Measurements from ENCODE around the gene CBFB.

CBFB gene

DNA sequence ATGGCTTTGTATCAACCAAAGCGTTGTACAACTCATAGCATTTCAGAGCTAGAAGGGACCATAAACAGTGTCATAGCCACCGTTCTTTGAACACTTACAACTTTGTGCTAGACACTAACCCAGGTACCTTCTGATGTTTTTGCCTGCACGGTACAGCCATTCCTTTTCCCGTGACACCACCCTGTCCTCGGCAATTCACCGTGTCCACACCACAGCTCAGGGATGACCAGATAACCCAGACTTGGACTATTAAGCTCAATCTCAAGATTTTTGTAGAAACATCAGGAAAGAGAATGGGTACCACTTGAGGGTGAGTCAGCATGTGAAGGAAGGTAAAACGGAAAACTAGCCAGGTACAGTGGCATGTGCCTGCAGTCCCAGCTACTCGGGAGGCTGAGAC is 9.8 kb upstream of the CBFB start:
- in situ Hi-C loops (cut with HindIII; ENCODE audit: low pct_unique_long_range_greater_than_20kb, low sequenced_read_pairs) = no loop called here
- no peak for TF ChIP-seq JUND (IDR thresholded peaks at IDR 0.05; ENCODE audit: low read depth)
- DNase-seq (ENCODE audit: low read depth in 1 of 2, low spot score in 1 of 2) = no peak

DNA sequence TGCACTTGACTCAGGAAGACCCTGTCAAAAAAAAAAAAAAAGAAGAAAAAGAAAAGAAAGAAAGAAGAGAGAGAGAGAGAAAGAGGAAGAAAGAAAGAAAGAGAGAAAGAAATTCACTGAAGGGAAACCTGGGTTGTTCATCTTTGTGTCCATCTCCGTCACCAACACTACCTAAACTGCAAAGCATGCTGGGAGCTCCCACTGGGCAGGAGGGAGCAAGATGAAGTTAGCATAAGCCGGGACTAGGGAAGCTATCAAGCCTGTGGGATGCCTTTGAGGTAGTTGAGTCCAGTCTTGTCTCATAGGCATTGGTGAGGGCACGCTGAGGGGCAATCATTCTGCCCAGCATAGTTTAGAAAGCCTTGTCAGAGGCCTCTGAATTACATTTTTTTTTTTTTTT is 7.6 kb upstream of the CBFB start:
- no peak for DNase-seq (ENCODE audit: low read depth in 1 of 2, low spot score in 1 of 2)
- no peak for TF ChIP-seq JUND (IDR thresholded peaks at IDR 0.05; ENCODE audit: low read depth)
- in situ Hi-C loops (cut with HindIII; ENCODE audit: low pct_unique_long_range_greater_than_20kb, low sequenced_read_pairs) = no loop called here

DNA sequence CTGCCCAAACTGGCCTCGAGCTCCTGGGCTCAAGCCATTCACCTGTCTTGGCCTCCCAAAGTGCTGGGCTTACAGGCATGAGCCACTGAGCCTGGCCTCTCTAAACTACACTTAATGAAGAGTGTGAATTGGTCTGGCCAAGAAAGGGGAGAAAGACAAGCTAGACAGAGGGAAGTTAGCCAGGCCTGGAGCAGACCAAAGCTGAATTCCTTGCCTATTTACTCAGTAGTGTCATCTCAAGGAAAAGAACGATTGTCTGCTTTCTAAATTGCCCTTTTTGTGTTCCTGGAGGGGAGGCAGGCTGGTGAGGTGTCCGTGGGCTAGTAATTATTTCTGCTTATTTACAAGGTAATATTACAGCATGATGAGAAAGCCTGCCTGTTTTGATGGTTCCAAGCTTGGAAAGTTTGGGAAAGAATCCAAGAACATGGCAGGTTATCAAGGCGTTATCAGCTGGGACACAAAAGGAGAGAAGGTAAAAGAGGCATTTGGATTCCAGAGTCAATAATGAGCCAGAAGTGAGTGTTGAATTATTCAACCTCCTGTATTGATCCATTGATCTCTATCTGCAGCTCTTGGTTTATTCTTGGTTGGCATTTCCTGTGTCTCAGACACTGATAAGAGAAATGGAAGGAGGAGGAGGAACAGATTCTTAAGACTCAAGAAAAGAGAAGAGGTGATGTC is 6.3 kb upstream of the CBFB start:
- DNase-seq (ENCODE audit: low read depth in 1 of 2, low spot score in 1 of 2) = no peak
- no peak for TF ChIP-seq JUND (IDR thresholded peaks at IDR 0.05; ENCODE audit: low read depth)
- in situ Hi-C loops (cut with HindIII; ENCODE audit: low pct_unique_long_range_greater_than_20kb, low sequenced_read_pairs) = no loop called here

DNA sequence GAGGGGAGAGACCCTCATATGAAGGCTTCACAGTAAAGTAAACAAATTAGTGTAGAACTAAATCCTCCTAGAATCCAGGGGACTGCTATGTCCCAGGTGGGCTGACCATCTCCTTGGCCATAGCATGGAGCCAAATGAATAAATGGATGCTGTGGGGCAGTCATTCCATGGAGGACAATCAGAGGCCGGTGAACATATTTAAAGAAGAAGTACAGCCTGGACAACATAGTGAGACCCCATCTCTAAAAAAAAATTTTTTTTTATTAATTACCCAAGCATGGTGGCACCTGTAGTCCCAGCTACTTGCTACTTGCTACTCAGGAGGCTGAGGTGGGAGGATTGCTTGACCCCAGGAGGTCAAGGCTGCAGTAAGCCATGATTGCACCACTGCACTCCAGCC is 5.3 kb upstream of the CBFB start:
- in situ Hi-C loops (cut with HindIII; ENCODE audit: low pct_unique_long_range_greater_than_20kb, low sequenced_read_pairs) = no loop called here
- DNase-seq (ENCODE audit: low read depth in 1 of 2, low spot score in 1 of 2) = no peak
- no peak for TF ChIP-seq JUND (IDR thresholded peaks at IDR 0.05; ENCODE audit: low read depth)

DNA sequence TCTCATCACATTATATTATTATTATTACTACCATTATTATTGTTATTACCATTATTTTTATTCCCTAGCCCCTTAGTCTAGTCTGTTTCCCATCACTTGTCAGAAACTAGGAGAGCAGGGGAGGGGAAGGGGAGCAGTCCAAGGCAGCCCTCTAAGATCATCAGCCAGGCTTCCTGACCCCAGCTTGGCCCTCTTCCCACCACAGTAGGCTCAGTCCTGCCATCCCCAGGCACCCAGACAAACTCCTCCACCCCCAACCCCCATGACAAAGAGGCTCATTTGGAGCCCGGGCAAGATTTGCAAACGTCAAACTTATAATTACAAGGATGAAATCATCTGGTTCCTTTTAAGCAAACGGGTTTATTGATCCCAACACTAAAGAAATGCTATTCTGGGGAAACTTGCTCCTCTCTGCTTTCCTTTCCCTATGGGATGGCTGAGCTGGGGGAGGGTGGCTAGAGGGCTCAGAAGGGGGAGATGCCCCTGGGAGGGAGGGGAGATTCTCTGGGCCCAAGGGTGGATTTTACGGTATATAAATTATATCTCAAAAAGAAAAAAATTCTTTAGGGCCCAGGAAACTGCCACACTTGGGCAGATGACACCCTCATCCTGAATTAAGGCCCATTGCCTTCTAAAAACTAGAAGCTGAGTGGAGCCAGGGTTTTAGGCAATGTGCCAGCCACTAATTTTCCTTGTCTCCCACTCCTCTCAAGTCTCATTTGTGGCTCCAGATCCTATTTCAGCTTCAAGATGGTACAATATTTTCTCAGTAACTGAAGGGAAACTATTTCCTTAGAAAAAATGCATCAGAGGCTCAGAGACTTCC is 4.4 kb upstream of the CBFB start:
- TF ChIP-seq JUND (IDR thresholded peaks at IDR 0.05; ENCODE audit: low read depth) = no peak
- DNase-seq (ENCODE audit: low read depth in 1 of 2, low spot score in 1 of 2) = no peak
- in situ Hi-C loops (cut with HindIII; ENCODE audit: low pct_unique_long_range_greater_than_20kb, low sequenced_read_pairs) = no loop called here

DNA sequence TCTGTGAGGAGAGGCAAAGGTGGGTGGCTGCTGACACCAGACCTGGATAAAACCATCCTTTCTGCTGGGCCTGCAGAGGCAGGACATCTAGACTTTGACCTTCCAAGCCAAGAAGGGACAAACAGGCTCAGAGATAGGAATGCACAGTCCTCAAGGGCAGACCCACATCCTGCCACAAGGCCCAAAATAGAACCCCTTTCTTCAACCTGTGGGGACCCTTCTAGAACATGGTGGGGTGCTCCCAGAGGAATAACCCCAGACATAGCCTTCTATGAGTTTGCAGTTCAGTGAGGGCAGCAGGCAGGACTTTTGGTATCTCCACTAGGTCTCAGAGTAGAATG is 3.8 kb upstream of the CBFB start:
- no peak for TF ChIP-seq JUND (IDR thresholded peaks at IDR 0.05; ENCODE audit: low read depth)
- DNase-seq (ENCODE audit: low read depth in 1 of 2, low spot score in 1 of 2) = no peak
- in situ Hi-C loops (cut with HindIII; ENCODE audit: low pct_unique_long_range_greater_than_20kb, low sequenced_read_pairs) = no loop called here

DNA sequence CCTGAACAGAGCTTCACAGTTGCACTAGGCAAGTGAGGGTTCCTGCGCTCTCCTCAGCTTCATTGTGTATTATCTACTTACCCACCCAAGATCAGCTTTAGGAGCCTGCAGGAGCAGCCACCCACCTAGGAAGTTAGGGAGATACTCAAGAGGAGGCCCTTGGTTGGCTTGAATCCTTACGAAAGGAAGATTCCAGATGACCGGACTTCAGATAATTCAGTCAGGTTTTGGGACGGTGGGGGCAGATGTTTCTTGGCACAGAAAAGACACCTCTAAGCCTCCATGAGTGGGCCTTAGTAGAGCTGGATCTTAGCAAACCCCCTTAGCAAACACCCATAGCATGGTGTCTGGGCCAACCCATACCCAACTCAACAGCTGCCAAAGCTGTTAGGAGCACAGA is 2.4 kb upstream of the CBFB start:
- no peak for DNase-seq (ENCODE audit: low read depth in 1 of 2, low spot score in 1 of 2)
- no peak for TF ChIP-seq JUND (IDR thresholded peaks at IDR 0.05; ENCODE audit: low read depth)
- in situ Hi-C loops (cut with HindIII; ENCODE audit: low pct_unique_long_range_greater_than_20kb, low sequenced_read_pairs) = no loop called here

DNA sequence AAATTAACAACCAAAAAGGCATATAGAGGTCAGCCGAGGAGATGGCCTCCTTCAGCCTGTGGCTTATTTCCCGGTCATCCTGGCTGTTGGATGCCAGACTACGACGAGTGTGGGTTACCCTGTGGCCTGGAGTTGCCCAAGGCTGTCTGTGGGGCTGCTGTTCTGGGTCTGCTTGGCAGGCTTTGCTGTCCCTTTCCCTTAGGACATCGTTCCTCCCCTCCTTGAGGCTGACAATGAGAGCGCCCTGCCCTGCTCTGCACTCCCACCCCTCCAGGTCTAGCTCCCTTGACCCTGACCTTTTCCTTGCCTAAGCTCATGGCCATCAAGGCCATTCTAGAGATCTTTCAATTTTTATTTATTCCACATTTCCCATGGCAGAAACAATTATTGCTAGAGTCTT is 1.9 kb upstream of the CBFB start:
- no peak for DNase-seq (ENCODE audit: low read depth in 1 of 2, low spot score in 1 of 2)
- no peak for TF ChIP-seq JUND (IDR thresholded peaks at IDR 0.05; ENCODE audit: low read depth)
- in situ Hi-C loops (cut with HindIII; ENCODE audit: low pct_unique_long_range_greater_than_20kb, low sequenced_read_pairs) = no loop called here

DNA sequence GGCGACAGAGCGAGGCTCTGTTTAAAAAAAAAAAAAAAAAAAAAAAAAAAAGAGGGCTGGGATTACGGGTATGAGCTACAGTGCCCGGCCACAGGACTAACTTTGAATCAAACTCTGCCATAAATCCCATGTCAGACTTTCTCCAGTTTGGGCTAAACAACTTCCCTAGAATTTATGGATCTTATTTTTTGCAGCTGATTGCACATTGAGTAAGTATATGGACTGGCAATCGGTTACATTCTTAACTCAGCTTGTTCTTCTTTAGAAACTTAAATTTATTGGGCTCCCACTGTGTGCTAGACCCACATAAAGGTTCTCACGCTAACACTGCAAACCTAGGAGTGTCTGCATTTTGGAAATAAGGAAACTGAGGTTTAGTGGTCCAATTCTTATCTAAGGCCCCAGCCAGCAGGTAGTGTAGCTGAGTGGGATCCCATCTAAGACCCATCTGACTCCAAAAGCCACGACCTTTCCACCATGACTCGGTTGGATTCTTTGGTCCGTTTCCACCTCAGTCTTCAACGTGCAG is 718 bp upstream of the CBFB start:
- in situ Hi-C loops (cut with HindIII; ENCODE audit: low pct_unique_long_range_greater_than_20kb, low sequenced_read_pairs) = no loop called here
- TF ChIP-seq JUND (IDR thresholded peaks at IDR 0.05; ENCODE audit: low read depth) = no peak
- no peak for DNase-seq (ENCODE audit: low read depth in 1 of 2, low spot score in 1 of 2)

DNA sequence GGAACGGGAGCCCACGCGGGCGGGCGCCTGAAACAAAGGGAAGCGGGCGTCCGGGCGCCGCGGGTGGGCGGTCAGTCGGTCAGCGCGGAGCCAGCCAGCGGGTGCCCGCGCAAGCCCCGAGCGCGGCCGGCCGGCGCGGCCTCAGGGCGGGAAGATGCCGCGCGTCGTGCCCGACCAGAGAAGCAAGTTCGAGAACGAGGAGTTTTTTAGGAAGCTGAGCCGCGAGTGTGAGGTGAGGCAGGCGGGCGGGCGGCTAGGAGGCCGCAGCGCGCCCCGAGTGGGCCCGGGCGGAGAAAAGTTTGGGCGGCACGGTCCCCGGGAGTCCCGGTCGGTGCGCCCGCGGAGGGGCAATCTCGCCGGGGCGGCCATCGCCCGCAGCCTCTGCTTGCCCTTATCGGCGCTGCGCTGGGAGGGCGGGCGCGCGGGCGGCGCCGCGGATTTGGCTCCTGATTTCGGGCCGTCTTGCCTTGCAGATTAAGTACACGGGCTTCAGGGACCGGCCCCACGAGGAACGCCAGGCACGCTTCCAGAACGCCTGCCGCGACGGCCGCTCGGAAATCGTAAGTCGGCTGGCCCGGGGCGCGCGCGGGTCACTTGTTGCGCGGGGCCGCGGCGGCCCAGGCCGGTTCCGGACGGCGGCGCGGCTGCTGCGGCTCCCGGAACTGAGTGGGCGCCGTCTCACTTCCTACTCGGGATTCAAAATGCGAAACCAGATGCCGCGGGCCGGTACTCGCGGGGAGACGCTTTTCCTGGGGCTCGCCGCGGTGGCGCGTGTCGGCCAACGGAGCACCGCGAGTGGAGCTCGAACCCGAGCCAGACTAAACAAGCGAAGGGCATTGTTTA is 526 bp downstream of the CBFB start:
- DNase-seq (ENCODE audit: low read depth in 1 of 2, low spot score in 1 of 2) = peak; percentile 27 to 45
- TF ChIP-seq JUND (IDR thresholded peaks at IDR 0.05; ENCODE audit: low read depth) = no peak
- in situ Hi-C loops (cut with HindIII; ENCODE audit: low pct_unique_long_range_greater_than_20kb, low sequenced_read_pairs) = no loop called here

DNA sequence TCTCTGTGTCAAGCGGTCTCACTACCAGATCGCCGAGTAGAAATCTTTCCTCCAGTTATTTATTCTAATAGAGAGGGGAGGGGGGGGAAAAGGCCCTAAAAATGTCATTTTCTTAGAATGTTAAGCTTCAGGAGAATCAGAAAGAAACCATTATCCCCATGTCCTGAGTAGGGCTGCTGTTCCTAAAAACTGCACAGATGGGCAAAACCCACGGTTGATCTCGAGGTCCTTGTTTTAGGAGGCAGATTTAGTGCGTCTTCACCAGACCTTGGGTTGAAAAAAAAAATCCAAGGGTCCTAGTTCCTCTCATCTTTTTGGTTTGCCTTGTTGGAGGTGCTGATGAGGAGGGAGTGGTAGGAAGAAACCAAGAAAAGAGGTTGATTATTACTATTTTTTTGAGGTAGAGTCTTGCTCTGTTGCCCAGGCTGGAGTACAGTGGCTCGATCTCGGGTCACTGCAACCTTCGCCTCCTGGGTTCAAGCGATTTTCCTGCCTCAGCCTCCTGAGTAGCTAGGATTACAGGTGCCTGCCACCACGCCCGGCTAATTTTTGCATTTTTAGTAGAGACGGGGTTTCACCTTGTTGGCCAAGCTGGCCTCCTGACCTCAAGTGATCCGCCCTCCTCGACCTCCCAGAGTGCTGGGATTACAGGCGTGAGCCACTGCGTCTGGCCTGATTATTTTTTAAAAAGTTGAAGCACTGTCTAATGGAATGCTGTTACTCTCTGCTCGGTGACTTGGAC is 1.4 kb downstream of the CBFB start:
- in situ Hi-C loops (cut with HindIII; ENCODE audit: low pct_unique_long_range_greater_than_20kb, low sequenced_read_pairs) = no loop called here
- DNase-seq (ENCODE audit: low read depth in 1 of 2, low spot score in 1 of 2) = no peak
- no peak for TF ChIP-seq JUND (IDR thresholded peaks at IDR 0.05; ENCODE audit: low read depth)

DNA sequence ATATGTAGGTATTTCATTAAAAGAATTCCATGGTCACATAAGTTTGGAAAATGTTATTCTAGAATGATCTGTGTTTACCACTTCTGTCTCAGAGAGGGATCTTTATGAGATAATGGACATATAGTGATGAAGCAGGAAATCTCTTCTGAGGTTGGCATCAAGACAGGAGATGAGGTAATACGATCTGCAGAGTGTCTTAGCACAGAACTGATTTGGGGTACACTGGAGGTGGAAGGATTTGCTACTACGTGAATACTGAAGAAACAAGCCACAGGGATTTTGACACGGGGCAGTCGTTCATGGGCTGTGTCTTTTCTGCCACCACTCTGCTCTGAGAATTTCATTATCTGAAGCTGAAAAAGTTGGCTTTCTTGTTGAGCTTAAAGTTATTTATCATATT is 5.5 kb downstream of the CBFB start:
- TF ChIP-seq JUND (IDR thresholded peaks at IDR 0.05; ENCODE audit: low read depth) = no peak
- DNase-seq (ENCODE audit: low read depth in 1 of 2, low spot score in 1 of 2) = no peak
- in situ Hi-C loops (cut with HindIII; ENCODE audit: low pct_unique_long_range_greater_than_20kb, low sequenced_read_pairs) = no loop called here

Data from T47D (cell line).